Ecto neural progenitor cell (in vitro differentiated cells): ENCODE data around the gene STX10.
"Not testable (repeated sequence)": the region's sequence is repeated elsewhere in the genome, so short reads cannot be mapped to it uniquely, and the experiment has no call there.

Source experiments
- DNase-seq: peaks from one replicate; pipeline ENCODE4 v3.0.0-alpha.2; 2018; ENCODE audit warnings: low spot score

The STX10 gene, protein sequence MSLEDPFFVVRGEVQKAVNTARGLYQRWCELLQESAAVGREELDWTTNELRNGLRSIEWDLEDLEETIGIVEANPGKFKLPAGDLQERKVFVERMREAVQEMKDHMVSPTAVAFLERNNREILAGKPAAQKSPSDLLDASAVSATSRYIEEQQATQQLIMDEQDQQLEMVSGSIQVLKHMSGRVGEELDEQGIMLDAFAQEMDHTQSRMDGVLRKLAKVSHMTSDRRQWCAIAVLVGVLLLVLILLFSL

DNA sequence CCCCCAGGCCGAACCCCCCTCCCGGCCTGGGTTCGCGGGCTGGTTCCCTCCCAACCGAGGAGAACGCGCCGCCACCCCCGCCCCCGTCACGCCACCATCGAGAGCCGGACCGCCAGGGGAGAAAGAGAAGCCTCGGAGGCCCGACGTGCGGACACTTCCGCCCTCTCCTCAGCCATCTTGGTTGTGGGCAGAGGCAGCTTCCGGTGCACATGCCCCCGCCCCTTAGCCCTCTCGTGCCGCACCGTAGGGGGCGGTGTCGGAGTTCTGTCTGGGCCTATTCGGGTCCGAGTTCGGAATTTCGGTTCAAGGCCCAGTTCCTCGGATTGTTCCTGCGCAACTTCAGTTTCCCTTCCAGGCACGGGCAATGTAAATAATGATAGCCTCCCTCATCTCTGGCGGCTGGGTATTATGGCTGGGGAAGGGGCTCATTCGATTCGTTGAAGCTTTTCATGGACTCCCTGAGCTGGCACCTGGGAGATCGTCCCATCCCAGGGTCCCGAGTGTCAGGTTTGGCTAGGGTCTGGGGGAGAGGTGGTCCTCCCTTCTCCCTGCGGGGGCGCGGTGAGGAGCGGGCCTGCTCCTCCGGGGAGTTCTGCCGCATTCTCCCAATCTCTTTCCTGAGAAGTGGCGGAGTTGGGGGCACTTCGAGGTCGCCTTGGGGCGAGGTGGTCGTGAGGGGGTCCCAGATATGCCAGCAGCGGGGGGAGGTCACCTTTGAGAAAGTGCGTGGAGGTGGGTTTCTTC, at the start of gene STX10, which contains the start of gene IER2:
Gene STX10, minus strand, starts transcription at position 189 of the 744 bp plus-strand sequence. CDS start 202 bp downstream, outside the sequence.
Gene IER2, plus strand, starts transcription at position 225 of the 744 bp plus-strand sequence. CDS start 2,776 bp downstream, outside the sequence.
- DNase-seq, result peak; percentile 92

DNA sequence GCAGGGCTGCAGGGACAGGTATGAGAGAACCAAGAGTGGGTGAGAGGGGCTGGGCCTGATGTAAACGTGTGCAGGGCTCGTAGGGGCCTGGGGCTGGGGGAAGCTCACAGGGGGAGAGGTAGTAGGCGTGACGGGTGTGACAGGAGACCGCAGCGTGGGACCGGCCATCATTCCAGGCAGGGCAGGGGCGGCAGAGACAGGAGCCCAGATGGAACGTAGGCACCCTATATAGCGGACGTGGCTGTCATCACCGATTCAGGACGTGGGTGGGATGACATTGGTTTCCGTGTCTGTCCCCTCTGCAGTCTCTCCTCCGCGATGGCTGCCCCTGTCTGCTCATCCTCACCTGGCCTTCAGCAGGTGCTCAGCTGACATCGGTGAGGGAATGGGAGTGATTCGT, 48.5 kb upstream of the STX10 start:
- DNase-seq, result no peak

DNA sequence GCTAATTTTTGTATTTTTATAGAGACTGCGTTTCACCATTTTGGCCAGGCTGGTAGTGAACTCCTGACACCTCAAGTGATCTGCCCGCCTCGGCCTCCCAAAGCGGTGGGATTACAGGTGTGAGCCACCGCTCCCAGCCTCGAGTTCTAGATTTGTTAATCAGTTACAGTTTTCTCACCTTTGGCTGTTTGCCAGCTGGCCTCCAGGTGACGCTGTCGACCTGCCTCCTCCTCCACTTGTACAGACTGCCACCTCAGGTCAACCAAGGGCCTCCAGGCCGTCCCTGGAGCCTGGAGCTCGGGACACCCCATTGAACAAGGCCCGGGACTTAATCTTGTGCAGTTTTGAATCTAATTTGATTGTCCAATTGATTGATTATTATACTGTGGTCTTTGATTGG, 45.5 kb upstream of the STX10 start:
- DNase-seq, result peak; percentile 77

DNA sequence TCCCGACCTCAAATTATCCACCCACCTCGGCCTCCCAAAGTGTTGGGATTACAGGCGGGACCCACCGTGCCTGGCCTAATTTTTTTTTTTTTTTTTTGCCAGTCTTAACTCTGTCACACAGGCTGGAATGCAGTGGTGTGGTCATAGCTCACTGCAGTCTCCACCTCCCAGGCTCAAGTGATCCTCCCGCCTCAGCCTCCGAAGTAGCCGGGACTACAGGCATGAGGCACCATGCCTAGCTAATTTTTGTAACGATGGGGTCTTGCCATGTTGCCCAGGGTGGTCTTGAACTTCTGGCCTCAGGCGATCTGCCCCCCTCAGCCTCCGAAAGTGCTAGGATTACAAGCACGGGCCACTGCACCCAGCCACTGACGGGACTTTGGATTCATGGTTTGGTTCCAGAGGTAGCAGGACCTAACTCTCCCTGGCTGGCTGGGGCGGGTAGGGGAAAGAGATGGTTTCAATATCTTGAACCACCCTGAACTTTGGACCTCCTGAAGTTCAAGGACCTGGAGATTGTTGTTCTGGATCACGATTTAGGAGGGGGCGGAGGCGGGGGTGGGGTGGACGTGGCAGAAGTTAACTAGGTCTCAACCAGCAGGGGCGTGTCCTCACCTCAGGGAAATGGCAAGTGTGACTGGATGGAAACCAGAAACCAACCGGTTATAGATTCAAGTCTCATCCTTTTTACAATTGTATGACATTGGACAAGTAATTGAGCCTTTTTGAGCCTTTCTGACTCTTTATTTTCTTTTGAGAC, 40.8 kb upstream of the STX10 start:
- DNase-seq, result no peak

DNA sequence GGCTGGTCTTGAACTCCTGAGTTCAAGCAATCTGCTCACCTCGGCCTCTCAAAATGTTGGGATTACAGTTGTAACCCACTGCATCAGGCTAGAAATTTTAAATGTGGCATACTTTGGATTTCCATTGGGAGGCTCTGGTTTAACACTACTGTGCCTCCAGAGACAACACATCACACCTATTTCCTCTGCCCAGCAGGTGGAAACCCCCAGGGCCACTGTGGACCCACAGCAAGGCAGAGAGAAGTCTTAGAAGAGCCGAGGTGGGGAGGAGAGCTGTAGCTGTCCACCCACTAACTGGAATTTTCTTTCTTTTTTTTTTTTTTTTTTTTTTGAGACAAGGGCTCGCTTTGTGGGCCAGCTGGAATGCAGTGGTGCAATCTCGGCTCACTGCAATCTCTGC, 39.4 kb upstream of the STX10 start:
- DNase-seq, result no peak

DNA sequence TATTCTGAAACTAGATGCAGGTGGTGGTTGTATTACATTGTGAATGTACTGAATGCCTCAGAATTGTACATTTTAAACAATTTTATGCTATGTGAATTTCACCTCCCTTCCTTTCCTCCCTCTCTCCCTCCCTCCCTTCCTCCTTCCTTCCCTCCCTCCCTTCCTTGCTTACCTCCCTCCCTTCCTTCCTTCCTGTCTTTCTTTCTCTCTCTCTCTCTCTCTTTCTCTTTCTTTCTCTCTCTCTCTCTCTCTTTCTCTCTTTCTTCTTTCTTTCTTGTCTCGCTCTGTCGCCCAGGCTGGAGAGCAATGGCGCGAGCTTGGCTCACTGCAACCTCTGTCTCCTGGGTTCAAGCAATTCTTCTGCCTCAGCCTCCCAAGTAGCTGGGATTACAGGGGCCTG, 37.2 kb upstream of the STX10 start:
- DNase-seq, result no peak

DNA sequence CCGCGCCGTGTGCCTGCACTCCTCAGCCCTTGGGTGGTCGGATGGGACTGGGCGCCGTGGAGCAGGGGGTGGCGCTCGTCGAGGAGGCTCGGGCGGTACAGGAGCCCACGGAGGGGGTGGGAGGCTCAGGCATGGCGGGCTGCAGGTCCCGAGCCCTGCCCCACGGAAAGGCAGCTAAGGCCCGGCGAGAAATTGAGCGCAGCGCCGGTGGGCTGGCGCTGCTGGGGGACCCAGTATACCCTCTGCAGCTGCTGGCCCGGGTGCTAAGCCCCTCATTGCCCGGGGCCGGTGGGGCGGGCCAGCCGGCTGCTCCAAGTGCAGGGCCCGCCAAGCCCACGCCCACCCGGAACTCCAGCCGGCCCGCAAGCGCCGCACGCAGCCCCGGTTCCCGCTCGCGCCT, 36.5 kb upstream of the STX10 start:
- DNase-seq, result not testable (repeated sequence)

DNA sequence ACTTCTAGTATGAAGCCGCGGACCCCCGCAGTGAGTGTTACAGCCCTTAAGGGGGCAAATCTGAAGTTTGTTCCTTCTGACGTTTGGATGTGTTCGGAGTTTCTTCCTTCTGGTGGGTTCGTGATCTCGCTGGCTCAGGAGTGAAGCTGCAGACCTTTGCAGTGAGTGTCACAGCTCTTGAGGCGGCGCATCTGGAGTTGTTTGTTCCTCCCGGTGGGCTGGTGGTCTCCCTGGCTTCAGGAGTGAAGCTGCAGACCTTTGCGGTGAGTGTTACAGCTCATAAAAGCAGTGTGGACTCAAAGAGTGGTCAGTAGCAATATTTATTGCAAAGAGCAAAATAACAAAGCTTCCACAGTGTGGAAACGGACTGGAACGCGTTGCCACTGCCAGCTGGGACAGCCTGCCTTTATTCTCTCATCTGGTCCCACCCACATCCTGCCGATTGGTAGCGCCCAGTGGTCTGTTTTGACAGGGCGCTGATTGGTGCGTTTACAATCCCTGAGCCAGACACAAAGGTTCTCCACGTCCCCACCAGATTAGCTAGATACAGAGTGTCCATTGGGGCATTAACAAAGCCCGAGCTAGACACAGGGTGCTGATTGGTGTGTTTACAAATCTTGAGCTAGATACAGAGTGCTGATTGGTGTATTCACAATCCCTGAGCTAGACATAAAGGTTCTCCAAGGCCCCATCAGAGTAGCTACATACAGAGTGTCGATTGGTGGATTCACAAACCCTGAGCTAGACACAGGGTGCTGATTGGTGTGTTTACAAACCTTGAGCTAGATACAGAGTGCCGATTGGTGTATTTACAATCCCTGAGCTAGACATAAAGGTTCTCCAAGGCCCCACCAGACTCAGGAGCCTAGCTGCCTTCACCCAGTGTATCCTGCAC, 35.8 kb upstream of the STX10 start:
- DNase-seq, result not testable (repeated sequence)

DNA sequence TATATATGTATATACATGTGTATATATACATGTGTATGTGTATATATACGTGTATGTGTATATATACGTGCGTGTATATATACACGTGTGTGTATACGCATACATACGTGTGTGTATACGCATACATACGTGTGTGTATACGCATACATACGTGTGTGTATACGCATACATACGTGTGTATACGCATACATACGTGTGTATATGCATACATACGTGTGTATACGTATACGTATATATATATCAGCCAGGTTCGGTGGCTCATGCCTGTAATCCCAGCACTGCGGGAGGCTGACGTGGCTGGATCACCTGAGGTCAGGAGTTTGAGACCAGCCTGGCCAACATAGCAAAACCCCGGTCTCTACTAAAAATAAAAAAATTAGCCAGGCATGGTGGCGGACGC, 34.8 kb upstream of the STX10 start:
- not testable (repeated sequence) for DNase-seq

DNA sequence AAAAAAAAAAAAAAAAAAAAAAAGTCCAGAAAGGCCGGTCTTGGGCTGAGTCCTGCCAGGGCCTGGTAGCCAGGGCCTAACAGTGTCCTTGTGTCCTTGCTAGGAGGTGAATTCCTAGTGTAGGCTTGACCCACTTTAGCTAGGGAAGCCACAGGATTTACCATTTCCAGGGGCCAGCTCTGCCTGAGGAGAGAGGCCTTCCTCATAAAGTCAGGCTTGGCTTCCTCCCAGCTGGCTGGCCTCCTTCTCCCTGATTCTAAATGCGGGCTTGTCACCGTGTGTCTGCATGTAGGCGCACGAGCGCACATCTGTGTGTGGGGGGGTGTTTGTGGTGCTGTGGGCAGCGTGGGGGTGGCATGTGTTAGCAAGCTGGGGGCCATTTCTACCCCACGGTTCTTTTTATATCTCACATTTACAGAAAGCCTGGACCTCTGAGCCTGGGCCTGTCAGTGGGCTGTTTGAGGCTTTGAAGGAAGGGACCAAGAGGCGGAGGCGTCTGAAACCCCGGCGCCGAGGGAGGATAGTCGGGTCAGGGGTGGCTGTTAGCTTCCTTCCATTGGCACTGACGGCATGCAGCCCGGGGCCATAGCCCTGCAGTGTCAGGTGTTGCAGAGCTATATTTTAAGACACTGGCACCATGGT, 31.7 kb upstream of the STX10 start:
- DNase-seq, result no peak

DNA sequence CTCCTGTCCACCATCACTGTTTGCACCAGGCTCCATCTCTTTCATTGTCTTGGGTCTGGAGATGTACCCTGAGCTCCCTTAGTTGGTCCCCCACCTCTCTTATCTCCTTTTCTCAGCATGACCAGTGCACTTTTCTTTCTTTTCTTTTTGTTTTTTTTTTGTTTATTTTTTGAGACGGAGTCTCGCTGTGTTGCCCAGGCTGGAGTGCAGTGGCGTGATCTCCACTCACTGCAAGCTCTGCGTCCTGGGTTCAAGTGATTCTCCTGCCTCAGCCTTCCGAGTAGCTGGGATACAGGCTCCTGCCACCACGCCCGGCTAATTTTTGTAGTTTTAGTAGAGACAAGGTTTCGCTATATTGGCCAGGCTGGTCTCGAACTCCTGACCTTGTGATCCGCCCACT, 28.1 kb upstream of the STX10 start:
- not testable (repeated sequence) for DNase-seq

DNA sequence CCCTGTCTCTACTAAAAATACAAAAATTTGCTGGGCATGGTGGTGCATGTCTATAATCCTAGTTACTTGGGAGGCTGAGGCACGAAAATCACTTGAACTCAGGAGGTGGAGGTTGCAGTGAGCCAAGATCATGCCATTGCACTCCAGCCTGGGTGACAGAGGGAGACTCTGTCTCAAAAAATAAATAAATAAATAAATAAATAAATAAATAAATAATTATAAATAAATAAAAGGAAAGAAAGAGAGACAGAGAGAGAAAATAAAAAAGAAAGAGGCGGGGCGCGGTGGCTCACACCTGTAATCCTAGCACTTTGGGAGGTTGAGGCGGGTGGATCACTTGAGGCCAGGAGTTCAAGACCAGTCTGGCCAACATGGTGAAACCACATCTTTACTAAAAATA, 27.4 kb upstream of the STX10 start:
- DNase-seq, result not testable (repeated sequence)

DNA sequence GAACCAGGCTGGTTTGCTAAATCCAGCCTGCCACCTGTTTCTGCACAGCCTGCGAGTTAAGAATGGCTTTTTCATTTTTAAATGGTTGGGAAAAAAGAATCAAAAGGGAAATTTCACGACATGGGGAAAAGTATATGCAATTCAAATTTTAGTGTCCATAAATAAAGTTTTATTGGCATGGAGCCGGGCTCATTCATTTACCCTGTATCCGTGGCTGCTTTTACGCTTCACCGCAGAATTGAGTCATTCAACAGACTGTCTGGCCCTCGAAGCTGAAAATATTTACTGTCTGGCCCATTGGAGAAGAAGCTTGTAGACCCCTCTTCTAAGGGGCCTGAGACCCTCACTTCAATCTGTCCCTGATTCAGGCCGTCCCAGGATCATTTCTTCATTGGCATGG, 26.2 kb upstream of the STX10 start:
- no peak for DNase-seq

DNA sequence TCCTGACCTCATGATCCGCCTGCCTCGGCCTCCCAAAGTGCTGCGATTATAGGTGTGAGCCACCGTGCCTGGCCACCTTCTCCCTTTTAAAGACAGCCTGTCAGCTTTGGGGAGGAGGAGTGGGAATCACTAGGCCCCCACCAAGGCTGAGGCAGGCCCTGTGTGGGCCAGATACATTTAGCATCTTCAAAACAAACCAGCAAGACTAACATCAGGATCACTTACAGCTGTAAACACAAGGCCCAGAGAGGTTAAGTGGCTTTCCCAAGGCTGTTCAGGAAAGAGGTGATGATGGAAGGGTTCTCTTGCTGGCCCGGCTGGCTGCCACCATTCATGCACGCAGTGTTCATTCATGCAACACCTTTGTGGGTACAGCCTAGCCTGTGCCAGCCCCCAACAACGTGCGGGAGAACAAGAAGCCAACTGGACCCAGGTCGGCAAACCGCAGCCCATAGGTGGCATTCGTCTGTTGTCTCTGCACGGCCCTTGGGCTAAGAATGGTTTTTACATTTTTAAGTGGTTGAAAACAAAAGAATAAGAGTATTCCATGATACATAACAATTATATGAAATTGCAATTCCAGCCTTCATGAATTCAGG, 23.1 kb upstream of the STX10 start:
- DNase-seq, result no peak

DNA sequence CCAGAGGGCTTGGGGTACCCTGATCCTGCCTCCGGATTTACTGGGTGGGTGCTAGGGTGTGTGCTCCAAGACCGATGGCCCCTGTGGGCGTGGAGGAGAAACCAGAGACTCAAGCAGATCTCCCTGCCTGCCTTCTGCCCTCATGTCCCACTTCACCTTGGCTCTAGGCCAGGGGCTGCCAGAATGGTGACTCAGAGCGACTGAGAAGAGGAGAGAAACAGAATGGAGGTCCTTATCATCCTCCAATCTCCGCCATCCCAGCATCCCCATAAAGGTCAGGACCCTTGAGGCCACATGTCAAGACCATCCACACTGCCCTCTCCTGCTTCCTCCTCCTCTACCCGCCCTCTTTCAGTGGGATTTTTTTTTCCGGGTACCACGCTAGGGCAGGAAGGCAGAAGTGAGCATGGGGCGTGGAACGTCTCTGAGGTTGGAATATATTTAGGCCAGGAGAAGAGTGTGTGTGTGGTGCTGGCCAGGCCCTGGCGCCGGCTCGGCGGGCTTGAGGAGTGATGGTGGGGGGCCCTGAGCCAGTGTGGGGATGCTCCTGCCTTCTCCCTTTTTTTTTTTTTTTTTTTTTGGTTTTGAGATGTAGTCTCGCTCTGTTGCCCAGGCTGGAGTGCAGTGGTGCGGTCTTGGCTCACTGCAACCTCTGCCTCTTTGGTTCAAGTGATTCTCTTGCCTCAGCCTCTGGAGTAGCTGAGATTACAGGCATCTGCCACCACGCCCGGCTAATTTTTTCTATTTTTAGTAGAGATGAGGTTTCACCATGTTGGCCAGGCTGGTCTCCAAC, 22.4 kb upstream of the STX10 start:
- DNase-seq, result no peak

DNA sequence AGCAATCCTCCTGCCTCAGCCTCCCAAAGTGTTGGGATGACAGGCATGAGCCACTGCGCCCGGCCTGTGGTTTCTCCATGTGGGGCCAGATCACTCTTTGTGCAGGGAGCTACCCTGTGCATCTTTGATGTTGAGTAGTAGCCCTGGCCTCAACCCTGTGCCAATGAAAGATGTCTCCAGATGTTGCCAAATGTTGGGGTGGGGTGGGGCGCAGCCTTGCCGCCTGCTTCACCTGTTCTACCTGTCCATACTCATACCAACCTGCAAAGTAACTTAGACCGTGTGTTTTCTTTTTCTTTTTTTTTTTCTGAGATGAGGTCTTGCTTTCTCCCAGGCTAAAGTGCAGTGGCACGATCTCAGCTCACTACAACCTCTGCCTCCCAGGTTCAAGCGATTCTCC, 21.0 kb upstream of the STX10 start:
- DNase-seq, result no peak

DNA sequence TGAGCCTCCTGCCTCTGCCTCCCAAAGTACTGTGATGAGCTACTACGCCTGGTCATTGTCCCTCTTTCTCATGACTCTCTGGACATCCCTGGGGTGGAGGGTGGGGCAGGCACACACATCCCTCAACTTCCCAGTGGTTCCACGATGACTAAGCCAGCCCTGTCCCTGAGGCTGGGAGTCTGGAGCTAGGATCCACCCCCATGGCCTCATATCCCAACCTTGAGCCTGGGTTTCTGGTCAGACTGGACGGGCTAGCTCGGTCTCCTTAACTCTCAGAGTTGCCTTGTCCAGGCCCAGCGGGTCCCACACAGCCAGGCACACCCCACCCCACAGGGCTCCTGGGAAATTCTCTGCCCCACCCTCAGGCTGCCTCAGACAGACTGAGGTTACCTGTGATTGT, 19.6 kb upstream of the STX10 start:
- no peak for DNase-seq

DNA sequence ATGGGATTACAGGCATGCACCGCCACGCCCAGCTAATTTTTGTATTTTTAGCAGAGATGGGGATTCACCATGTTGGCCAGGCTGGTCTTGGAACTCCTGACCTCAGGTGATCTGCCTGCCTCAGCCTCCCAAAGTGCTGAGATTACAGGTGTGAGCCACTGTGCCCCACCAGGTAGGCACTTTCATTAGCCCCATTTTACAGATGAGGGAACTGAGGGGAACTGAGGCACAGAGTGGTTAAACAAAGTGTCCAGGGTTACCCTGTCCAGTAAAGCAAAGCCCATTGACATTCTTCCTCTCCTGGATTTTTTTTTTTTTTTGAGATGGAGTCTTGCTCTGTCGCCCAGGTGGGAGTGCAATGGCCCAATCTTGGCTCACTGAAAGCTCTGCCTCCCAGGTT, 16.0 kb upstream of the STX10 start:
- not testable (repeated sequence) for DNase-seq

DNA sequence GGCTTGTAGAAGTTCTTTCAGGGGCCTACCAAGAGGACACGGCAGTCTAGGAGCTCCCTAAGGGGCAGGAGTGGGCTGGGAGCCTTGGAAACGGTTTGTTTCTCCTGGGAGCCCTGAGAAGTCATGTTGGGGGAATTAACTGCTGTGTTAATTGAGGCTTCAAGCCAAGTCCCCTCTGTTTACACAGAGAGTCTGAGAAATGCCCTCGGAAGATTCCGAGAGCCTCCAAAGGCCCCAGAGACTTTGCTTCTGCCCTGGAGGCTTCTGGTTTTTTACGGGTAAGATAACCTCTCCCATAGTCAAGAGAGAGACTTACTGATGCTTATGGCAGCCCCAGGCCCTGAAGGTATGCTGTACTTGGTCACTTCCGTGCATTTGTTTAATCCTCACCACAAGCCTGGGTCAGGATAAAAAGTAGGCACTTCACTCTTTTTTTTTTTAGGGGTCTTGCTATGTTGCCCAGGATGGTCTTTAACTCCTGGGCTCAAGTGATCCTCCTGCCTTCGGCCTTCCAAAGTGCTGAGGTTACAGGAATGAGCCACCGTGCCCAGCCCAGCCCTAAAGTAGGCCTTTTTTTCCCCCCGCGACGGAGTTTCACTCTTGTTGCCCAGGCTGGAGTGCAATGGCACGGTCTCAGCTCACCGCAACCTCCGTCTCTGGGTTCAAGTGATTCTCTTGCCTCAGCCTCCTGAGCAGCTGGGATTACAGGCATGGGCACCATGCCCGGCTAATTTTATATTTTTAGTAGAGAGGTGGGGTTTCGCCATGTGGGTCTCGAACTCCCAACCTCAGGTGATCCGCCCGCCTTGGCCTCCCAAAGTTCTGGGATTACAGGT, 15.2 kb upstream of the STX10 start:
- no peak for DNase-seq
